GM18858 (cell line): ENCODE results near the gene ZBTB33.

Experiments used
- ATAC-seq: cut with Tn5 transposase; IDR thresholded peaks from one replicate; pipeline ENCODE4 v1.9.1; 2021; ENCODE audit not compliant: unreplicated experiment

The ZBTB33 gene

DNA sequence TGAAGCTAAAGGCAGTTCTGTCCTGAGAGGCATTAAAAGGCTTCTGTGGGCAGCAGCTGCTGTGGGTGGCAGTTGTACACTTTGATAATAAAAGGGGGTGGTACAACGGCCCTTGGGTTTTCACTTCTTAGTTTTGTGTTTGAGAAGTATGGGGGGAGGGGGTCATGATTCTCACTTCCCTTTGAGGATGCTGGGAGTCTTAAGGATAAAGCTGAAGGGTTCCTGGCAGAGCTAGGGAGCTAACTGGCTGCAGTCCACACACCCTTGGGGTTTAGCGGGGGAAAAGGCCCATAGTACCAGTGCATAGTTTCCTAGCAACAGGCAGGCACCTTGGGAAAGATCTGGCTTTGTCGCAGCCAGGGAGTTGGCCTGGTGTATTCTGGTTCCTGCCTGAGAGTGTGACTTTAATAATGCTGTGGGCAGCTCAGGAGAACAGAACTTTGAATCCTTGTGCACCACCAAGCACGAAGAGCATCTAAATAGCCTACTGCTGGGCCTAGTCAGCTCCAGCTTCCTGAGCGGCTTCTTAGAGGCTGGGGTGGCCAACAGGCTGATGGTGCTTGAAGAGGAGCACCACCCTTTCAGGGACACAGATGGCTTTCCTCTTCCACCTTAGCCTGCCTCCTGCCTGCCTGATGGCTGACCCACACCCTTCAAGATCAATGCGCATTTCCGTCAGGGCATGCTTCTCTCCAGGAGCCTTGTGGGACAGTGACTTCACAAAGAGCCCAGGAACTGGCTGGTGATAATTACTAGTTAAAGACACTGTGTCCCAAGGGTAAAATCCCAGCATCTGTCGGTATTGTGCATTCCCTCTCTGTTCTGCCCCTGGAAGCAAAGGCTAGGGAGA is 12.5 kb downstream of the ZBTB33 start:
- ATAC-seq, result no peak

DNA sequence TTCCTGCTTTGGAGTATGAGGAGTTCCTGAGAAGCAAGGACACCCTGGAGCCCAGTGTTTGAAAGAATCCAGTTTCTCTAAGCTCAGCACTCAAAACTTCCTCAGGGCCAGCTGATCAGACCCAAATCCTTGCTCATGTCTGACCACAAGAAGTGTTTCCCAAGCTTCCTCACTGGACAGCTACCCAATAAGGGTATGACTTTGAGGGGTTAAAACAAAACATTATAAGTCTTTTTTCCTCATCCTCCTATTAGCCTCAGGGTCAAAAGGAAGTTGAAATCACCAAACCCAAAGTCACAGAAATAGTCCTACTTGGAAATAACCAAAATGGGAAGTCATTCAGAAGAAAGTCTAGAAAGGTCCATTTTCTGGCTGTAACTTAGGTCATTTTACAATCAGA is 13.7 kb downstream of the ZBTB33 start:
- ATAC-seq, result no peak

DNA sequence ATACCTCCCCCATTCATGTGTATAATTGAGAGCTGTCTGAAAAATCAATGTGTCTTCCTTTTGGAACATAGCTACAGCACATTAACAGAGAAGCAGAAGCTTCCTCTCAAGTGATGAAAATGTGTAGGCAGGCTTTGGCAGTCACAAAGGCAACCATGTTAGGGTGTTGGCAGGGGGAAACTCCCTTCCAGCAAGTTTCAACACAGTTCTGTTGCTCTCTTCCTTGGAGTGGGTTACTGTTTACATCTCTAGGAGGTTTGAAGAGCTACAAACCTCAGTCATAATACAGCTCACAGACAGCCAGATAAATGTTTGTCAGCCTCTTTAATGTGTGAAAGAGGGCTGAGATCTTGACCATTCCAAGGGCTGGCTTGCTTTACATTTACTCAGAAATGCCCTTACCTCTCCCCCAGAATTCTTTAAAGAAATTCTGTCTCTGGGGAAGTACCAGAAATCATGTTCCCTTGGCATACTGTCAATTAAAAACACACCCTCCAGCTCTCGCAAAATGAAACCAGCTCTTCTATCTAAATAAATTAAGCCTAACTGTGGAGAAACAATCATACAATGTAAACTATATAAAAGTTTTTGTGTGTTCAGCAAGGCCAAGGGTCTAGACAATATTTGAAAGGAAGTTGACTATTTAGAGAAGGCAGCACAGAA is 18.9 kb downstream of the ZBTB33 start:
- no peak for ATAC-seq

DNA sequence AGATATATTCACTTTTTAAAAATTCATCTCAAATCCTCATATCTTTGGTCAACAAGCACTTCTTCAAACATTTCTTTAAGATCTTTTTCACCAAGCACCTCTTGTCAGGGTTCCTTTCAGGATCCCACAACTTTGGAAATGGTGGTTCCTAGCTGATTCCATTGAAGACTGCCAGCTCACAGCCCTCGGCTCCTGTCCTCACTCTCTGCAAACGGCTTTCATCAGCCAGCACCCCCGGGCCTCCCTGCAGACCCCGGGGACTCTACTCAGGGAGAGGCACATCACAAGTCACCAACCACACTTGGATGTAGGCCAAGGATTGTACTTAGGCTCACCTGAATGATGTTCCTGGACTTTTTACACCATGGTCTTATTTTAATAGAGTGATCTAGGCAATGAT is 20.0 kb downstream of the ZBTB33 start:
- no peak for ATAC-seq

DNA sequence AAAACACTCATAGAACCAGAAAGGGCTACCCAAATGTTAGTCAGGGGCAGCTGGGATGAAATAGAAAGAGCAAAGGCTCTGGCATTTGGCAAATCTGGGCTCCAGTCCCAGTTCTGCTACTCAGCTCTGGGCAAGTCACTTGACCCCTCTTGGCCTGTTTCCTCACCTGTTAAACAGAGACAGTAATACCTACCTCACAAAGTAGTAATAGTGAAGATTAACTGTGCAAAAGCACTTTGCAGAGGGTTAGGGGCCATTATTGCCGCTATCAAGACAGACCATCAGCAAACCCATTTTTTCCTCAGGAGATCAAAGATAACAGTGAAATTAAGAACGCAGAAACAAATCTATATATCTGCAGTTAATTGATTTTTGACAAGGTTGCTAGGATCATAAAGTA is 20.6 kb downstream of the ZBTB33 start:
- ATAC-seq, result no peak

DNA sequence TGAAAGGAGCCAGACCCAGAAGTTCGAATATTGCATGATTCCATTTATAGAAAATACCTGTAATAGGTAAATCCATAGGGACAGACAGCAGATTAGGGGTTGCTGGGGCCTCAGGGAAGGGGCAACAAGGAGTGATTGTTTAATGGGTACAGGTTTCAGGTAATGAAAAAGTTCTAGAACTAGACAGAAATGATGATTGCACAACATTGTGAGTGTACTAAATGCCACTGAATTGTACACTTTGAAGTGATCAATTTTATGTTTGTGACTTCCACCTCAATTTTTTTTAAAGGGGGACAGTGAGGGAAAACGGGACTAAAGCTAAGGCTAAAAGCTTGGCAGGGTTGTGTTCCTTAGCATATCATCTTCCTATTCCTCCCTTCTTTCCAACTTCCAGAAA is 23.5 kb downstream of the ZBTB33 start:
- no peak for ATAC-seq

DNA sequence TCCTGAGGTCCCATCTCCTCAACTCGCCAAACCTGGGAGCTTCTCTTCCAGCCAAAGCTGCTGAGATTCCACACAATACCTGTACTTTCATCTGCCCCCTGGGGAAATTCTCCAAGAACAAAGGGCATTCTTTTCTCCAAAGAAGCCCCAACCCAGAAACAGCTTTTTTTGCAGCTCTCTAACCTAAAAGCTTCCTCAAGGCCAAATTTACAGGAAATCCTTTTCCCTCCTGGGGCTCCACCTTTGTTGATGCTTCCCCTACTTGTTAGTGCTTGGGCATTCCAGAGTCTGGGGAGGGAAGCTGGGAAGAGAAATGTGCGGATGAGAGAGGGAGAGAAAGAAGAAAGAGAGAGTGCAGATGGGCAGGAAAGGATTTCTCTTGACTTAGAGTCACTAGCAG is 24.3 kb downstream of the ZBTB33 start:
- ATAC-seq, result no peak

DNA sequence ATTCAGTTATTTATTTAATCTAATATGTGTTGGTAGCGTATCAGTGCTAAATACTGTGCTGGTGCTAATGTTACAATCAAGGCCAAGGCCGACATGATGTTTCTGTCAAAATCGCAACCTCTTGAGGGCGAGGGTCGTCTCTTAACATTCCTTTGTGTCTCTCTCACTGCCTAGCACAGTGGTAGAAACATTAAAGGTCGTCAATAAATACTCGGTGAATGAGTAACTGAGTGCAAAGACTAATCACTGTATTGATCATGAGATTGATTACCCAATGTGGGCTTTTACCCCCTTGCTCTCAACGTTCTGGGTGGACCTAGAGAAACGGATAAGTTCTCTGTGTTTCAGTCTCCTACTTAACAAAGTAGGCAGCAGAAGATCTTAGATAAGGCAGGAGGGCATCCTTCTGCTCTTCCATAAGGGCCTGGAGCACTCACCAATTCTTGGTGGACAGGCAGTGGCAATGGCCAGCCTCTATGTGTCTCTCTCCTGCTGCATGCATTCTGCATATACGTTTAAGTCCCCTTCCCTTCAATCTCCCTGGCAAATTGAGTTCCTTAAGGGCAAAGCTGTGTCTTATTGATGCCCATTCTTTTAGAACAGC is 30.5 kb downstream of the ZBTB33 start:
- ATAC-seq, result no peak

DNA sequence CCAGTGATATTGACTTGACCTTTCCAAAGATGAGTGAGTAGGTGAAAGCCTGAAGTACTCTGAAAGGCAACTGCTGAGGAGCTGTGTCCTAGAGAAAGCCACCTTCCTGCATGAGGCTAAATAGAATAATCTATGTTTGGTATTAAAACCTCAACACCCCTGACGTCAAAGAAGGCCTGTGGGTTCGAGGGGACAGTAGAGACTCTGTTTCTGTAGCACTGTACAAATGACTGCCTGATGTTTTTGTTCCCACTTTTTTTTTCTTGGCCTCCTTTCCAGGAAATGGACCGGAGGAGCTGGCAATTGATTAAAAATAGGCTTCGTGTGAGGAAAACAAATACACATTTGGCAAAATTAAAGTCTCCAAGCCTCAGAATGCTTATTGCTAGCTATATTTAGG is 31.1 kb downstream of the ZBTB33 start:
- no peak for ATAC-seq

DNA sequence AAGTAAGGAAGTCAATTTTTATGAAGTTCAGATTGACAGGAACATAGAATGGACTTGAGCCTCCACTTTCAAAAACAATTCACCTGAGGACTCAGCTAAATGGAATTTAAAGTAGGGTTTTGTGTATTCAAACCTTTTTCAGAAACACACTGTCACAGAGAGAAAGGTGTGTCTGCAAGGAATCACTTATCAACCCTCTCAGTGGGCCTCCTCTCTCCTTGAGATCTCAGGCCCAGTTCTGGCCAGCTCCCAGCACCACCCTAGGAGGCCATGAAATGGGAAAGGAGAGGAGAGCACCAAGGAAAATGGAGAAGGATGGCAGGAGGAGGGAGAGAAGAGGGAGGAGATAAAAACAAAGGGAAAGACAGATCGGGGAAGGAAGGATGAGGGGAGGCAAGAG is 32.1 kb downstream of the ZBTB33 start:
- ATAC-seq, result no peak

DNA sequence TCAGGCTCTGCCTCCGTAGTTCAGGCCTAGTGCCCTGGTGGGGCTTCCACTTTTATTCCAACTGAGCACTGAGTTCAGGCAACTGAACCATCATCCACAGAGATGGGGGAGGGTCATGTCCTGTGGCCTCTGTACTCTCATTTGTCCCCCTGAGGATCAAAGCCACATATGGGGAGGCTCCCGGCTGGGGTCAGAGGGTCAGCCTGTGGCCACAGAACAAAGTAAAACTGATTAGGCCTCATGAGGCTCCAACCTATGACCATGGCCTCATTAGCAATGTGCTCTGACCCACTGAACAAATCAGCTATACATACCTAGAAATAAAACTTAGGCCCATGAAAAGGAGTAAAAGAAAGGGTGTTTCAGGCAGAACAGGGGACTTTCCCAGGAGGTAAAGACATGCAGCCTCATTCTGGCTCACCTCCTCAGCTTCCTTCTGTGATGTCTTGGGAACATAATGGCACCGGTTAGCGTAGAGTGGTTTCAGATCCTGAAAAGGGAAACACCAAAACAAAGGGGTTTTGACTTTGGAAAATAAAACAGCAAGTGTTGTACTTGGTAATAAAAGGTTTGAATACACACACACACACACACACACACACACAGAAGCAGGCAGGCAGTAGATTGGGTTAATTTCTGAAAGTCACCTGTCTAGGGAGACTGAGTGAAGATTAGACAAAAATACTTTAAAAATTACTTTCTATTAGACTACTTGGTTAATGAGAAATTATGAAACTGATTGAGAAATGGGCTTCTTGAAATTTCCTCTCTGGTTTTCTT is 36.3 kb downstream of the ZBTB33 start:
- peak; percentile 32 for ATAC-seq

DNA sequence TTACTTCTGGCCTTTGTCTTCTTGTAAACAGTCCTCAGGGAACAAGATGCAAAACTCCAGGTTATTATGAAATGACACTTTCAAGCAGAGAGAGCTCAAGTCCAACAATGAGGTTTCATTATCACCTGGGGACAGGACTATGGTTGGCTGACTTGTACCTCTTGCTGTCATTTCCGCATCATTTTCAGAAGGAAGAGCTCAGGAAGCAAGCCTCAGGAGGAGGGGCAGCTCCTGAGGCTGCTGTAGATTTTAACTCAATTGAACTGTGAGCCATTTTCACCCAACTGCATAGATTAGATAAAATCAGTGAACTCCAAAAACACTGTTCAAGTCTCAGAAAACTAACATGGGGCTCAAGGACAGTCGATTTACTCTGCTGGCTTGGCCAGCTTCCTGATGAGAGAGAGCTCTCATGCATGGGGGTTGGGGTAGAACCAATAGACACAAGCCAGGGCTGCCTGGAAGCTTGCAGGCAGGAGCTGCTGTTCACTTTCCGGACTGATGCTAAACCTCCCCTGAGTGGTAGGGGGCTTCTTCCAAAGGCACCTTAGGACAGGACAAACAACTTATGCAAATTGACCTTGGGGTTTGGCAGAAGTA is 37.0 kb downstream of the ZBTB33 start:
- ATAC-seq, result peak; percentile 44

DNA sequence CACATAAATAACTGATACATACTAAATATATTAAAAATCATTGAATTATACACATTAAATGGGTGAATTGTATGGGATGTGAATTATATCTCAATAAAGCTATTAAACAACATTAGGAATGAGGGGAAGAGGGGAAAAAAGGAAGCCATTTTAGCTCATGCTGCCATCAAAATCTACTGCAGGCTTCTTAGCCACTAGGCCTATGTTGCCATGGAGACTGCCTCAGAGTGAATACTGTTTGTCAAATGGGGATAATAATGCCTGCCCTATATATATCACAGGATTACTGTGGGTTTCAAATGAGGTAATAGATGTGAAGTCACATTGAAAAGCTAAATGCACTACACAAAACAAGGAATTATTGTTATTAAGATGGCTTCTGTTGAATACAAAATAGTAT is 39.5 kb downstream of the ZBTB33 start:
- no peak for ATAC-seq

DNA sequence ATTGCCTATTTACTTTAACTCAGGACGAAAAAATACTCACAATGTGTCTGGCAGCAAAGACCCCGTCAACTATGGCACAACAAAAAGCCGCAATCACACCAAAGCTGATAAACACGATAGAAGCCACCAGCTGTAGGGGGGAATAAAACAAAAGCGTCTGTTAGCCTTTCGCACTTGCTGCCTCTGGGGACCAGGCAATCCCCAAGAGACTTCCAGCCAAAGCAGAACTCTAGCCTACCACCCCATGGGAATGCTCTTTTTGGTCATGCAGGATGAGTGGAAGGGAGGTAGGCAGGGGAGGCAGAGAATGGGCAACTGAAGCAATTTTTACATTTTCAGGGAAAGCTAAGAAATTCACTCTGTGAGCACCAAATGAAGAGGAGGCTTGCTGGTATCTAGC is 40.6 kb downstream of the ZBTB33 start:
- ATAC-seq, result no peak

DNA sequence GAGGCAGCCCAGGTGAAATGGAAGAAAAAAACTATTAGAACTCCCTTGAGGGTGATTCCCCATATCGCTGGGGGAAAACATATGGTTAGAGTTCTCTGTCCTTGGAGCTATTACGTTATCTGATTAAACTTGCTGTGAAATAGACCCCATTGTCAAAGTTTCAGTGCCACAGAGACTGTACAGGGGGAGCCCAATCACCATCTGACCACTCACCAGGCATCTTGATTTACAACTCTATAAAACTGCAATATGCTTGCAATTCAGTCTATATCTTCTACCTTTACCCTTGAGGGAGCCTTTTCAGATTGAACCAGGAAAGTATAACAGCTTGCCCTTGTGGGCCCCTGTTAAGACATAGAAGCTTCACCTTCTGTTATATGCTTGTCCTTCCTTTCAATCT is 42.4 kb downstream of the ZBTB33 start:
- no peak for ATAC-seq

DNA sequence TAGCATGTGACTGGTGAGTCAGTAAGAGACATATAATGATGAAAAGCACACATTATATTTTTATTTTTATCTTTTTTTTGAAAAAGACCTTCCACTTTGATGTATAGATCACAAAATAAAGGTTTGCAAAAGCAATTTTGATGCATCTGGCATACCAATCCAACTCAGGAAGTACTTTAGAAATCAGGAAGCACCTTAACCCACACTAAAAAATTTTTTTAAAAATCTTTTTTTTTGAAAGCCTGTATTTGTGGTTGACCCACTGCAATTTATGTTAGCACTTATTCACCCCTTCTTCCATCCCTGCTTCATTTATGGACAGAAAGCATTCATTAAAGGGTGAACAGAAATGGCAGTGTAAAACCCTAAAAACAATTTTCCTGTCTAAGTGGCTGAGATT is 44.0 kb downstream of the ZBTB33 start:
- ATAC-seq, result no peak

DNA sequence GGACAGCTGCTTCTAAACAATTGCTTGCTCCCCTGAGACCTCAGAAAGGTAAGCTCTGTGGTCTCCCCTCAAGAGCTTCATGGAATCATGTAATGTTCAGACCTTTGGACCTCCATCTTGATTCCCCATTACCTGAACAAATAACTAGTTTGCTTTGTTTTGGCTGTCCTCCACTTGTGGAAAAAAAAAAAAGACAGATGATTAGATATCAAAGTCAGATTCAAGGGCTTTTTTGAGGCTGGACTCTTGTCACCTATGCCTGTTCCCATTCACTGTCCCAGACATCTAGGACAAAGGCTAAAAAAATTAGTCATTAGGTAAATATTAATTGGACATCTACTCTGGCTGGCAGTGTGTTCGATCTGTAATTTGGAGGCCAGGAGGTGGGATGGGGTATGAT is 47.3 kb downstream of the ZBTB33 start:
- ATAC-seq, result no peak

DNA sequence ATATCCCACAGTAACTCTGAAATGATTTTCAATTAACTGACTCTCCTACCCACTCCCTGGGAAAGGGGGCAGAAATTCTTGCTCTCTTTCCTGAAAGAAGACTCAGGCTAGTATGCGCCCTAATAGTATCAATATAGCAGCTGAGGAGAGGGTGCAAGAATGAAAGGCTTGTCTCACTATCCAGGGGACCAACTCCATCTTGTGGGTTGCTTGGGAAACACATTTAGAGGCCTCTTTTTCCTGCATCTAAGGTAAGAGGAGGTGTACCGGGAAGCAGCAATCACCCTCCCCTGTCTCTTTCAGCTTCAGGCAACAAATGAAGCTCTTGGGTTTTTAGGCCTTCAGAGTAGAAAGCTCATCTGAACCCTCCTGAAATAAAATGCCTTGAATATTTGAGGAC is 49.3 kb downstream of the ZBTB33 start:
- ATAC-seq, result no peak

DNA sequence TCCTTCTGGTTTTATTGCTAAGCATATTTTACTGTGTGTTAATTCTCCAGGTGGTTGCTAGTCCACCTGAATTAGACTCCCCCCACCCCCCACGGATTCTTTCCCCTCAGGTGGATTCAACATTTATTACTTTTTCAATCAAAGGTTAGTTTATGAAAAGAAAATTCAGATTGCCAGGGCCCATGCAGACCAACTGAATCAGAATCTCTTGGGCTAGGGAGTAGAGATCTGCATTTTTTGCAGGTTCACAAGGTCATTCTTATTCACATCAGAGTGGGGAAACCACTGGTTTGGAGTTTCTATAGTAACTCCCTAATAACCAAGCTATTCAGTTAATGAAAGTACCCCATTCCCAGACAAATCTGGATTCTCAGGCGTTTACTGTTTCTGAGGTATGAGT is 50.9 kb downstream of the ZBTB33 start:
- ATAC-seq, result no peak

DNA sequence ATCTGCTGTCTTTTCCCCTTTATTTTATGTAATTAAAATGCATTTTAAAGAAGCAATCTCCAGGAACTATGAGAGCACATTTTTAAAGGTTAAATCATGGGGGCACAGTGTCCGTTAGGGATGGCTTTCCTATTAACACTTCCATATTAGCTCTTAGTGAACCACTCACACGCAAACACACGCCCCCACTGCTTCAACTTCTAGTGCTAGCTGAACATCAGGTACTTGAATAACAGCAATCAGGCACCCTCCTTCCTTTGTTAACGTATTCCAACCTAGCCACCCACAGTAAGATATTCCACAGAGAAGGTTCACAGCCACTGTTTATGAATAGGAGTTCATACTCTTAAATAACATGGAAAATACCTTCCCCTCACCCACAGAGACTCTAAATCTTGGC is 51.3 kb downstream of the ZBTB33 start:
- ATAC-seq, result no peak

DNA sequence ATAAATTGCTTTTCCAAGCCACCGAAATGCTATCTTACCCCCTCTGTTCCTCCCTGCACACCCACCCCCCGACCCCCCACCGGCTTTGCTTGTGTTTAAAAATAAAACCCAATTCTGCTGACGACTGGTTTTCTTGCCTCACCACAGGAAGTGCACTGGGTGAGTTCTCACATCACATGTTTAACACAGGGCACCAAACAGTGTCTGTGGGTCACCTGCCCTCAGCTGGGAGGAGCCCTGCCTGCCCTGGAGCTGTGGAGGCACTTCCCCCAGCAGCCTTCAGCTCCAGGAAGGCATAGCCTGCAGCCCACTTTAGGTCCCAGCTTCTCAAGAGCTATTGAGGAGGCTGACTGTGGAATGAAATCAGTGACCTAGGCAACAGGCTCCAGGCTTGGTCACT is 51.8 kb downstream of the ZBTB33 start:
- peak; percentile 96 for ATAC-seq
